ENCODE measurements around the gene UBE3D. TPM values are rescaled to one million over a fixed set of nuclear protein-coding genes. Genes with fewer than 3 reads are reported as not detected.

The UBE3D gene
- polyA plus RNA-seq, 2 of the 4 experiments (the other 2 are of a cell fraction) = 4.4 to 6.2 TPM

DNA sequence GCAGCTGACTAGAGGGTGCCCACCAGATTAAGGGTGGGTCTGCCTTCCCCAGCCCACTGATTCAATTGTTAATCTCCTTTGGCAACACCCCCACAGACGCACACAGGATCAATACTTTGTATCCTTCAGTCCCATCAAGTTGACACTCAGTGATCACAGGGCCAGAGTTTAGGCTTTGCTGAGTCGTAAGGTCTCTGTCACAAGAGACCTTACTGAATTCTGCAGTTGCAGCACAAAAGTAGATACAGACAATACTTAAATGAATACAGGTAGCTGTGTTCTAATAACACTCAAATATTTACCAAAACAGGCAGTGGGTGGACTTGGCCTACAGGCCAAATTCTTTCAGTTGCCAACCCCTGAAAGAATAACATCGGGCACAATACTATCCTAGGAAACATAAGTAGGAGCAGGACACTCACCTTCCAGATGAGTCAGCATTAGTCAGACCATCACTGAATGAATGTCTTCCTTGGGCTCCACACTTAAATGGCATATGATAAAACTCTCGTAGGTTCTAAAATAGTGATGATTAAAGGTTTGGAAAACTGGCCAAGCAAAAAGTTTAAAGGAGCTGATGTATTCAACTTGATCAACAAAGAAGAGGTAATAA is 190.0 kb downstream of the UBE3D start:
- WGBS (ENCODE audit: missing lambda C conversion rate) = 30% methylated on average over 4 of the region's 4 CpGs
- CTCF ChIA-PET = interaction anchor here (0.6 kb wide), 1 partner anchor 66 kb away, joined by 3 read pairs; no protein-coding TSS in a partner anchor
- Histone ChIP-seq H3K9me3 (no peaks in the 10 kb centered on the region), H3K4me2 (peak overlapping the region; percentile 58), H3K4me3 (no peak overlapping the region), H3K27ac (peak overlapping the region in 1 of 2 experiments; percentile 55; a peak in 3 of 6 replicates), H3K4me1 (peaks cover 23% of the 10 kb centered on the region)
- ATAC-seq = peak; percentile 93 to 96
- POLR2A ChIA-PET = no interaction called here
- TF ChIP-seq POLR2A (IDR thresholded peaks at IDR 0.05; ENCODE audit: low read length) (no peak), ESRRA (IDR thresholded peaks at IDR 0.05; ENCODE audit: borderline replicate concordance, low read length) (no peak), MYC (IDR thresholded peaks at IDR 0.05; ENCODE audit: borderline replicate concordance, low read length) (no peak), HOXB13 (CRISPR knock-in tag; IDR thresholded peaks at IDR 0.05; ENCODE audit: low read depth) (no peak), HOXA7 (CRISPR knock-in tag; IDR thresholded peaks at IDR 0.05) (no peak), GATA3 (IDR thresholded peaks at IDR 0.05; ENCODE audit: borderline replicate concordance) (no peak), FOSL2 (IDR thresholded peaks at IDR 0.05) (peak; percentile 45; the same call in 1 of the 2 replicates), FOSL2 (CRISPR knock-in tag; IDR thresholded peaks at IDR 0.05) (peak; percentile 70), KDM5A (IDR thresholded peaks at IDR 0.05) (no peak), NPAS2 (CRISPR knock-in tag; IDR thresholded peaks at IDR 0.05; ENCODE audit: borderline replicate concordance) (no peak), PHF8 (IDR thresholded peaks at IDR 0.05; ENCODE audit: borderline replicate concordance, low read depth) (no peak), RCOR1 (IDR thresholded peaks at IDR 0.05; ENCODE audit: low read depth, low read length) (no peak), JUNB (IDR thresholded peaks at IDR 0.05) (peak; percentile 37; the same call in 1 of the 2 replicates), TP53 (CRISPR knock-in tag; IDR thresholded peaks at IDR 0.05) (no peak), RNF2 (IDR thresholded peaks at IDR 0.05; ENCODE audit: borderline replicate concordance, low read depth) (no peak), MAFK (IDR thresholded peaks at IDR 0.05; ENCODE audit: partially characterized antibody) (peak; percentile 95), RAD21 (conservative IDR thresholded peaks at IDR 0.05 in 1 of 2, IDR thresholded peaks at IDR 0.05 in 1 of 2) (no peak), FOXS1 (CRISPR knock-in tag; IDR thresholded peaks at IDR 0.05) (no peak)
- TF ChIP-seq, protein P1, sequence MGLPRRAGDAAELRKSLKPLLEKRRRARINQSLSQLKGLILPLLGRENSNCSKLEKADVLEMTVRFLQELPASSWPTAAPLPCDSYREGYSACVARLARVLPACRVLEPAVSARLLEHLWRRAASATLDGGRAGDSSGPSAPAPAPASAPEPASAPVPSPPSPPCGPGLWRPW (IDR thresholded peaks at IDR 0.05) = no peak
- TF ChIP-seq, protein P2, sequence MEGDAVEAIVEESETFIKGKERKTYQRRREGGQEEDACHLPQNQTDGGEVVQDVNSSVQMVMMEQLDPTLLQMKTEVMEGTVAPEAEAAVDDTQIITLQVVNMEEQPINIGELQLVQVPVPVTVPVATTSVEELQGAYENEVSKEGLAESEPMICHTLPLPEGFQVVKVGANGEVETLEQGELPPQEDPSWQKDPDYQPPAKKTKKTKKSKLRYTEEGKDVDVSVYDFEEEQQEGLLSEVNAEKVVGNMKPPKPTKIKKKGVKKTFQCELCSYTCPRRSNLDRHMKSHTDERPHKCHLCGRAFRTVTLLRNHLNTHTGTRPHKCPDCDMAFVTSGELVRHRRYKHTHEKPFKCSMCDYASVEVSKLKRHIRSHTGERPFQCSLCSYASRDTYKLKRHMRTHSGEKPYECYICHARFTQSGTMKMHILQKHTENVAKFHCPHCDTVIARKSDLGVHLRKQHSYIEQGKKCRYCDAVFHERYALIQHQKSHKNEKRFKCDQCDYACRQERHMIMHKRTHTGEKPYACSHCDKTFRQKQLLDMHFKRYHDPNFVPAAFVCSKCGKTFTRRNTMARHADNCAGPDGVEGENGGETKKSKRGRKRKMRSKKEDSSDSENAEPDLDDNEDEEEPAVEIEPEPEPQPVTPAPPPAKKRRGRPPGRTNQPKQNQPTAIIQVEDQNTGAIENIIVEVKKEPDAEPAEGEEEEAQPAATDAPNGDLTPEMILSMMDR (IDR thresholded peaks at IDR 0.05) = no peak
- TF ChIP-seq, protein P3, sequence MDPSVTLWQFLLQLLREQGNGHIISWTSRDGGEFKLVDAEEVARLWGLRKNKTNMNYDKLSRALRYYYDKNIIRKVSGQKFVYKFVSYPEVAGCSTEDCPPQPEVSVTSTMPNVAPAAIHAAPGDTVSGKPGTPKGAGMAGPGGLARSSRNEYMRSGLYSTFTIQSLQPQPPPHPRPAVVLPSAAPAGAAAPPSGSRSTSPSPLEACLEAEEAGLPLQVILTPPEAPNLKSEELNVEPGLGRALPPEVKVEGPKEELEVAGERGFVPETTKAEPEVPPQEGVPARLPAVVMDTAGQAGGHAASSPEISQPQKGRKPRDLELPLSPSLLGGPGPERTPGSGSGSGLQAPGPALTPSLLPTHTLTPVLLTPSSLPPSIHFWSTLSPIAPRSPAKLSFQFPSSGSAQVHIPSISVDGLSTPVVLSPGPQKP (IDR thresholded peaks at IDR 0.05; ENCODE audit: low read depth, low read length) = no peak
- TF ChIP-seq, protein P4, sequence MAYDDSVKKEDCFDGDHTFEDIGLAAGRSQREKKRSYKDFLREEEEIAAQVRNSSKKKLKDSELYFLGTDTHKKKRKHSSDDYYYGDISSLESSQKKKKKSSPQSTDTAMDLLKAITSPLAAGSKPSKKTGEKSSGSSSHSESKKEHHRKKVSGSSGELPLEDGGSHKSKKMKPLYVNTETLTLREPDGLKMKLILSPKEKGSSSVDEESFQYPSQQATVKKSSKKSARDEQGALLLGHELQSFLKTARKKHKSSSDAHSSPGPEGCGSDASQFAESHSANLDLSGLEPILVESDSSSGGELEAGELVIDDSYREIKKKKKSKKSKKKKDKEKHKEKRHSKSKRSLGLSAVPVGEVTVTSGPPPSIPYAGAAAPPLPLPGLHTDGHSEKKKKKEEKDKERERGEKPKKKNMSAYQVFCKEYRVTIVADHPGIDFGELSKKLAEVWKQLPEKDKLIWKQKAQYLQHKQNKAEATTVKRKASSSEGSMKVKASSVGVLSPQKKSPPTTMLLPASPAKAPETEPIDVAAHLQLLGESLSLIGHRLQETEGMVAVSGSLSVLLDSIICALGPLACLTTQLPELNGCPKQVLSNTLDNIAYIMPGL (CRISPR knock-in tag; IDR thresholded peaks at IDR 0.05; ENCODE audit: borderline replicate concordance) = no peak
- TF ChIP-seq, protein P5, sequence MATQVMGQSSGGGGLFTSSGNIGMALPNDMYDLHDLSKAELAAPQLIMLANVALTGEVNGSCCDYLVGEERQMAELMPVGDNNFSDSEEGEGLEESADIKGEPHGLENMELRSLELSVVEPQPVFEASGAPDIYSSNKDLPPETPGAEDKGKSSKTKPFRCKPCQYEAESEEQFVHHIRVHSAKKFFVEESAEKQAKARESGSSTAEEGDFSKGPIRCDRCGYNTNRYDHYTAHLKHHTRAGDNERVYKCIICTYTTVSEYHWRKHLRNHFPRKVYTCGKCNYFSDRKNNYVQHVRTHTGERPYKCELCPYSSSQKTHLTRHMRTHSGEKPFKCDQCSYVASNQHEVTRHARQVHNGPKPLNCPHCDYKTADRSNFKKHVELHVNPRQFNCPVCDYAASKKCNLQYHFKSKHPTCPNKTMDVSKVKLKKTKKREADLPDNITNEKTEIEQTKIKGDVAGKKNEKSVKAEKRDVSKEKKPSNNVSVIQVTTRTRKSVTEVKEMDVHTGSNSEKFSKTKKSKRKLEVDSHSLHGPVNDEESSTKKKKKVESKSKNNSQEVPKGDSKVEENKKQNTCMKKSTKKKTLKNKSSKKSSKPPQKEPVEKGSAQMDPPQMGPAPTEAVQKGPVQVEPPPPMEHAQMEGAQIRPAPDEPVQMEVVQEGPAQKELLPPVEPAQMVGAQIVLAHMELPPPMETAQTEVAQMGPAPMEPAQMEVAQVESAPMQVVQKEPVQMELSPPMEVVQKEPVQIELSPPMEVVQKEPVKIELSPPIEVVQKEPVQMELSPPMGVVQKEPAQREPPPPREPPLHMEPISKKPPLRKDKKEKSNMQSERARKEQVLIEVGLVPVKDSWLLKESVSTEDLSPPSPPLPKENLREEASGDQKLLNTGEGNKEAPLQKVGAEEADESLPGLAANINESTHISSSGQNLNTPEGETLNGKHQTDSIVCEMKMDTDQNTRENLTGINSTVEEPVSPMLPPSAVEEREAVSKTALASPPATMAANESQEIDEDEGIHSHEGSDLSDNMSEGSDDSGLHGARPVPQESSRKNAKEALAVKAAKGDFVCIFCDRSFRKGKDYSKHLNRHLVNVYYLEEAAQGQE (IDR thresholded peaks at IDR 0.05) = no peak
- TF ChIP-seq, protein P6, sequence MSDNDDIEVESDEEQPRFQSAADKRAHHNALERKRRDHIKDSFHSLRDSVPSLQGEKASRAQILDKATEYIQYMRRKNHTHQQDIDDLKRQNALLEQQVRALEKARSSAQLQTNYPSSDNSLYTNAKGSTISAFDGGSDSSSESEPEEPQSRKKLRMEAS (IDR thresholded peaks at IDR 0.05) = no peak
- FAIRE-seq = no peak
- peak; percentile 21 to 51 for DNase-seq (ENCODE audit: low read depth in 1 of 2, low spot score in 1 of 2)

Data from A549 (cell line).